NCI-H345 treated with DMSO at 0.1 percent for 48 hours (cell line): ENCODE data around the gene JOSD2.

ENCODE experiments used
- DNase-seq: peaks from one replicate; lab custom pipeline; 2025; ENCODE audit not compliant: unreplicated experiment; lab: John Stamatoyannopoulos, UW

JOSD2 gene, protein sequence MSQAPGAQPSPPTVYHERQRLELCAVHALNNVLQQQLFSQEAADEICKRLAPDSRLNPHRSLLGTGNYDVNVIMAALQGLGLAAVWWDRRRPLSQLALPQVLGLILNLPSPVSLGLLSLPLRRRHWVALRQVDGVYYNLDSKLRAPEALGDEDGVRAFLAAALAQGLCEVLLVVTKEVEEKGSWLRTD

DNA sequence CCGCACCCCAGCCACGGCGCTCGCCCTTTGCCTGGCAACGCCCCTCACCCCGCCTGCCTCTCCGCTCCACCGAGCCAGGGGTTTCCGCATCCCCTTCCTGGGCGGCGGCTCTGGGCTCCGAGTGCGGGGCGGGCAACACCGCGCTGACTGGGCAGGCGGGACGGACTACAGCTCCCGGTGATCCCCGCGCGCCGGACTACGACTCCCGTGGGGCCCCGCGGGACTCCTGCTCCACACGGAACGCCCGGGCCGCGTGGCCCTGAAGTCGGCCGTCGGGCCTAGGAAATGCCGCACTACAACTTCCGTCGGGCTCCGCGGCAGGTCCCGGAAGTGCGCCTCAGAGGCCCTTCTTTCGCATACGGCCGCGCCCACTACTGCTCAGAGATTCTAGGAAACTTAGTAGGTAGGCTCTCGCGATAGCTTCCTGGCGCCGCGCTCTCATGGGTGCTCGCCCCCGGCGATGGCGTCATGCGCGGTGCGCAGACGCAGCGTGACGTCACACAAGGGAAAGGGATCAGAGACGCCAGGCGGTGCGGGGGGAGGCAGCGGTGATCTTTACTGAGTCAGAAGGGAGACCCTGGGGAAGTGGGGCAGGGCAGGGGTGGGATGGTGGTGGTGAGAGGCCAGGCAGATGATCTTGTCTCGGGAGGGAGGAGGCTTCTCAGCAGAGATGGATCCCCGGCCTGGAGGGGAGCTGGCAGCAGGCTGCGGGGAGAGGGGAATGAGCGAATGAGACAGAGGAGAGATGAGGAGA, at the start of gene JOSD2:
Gene JOSD2 (minus strand): TSS at position 123 of the 754 bp plus-strand sequence. CDS start 760 bp downstream, outside the sequence.
- peak; percentile 82 for DNase-seq

DNA sequence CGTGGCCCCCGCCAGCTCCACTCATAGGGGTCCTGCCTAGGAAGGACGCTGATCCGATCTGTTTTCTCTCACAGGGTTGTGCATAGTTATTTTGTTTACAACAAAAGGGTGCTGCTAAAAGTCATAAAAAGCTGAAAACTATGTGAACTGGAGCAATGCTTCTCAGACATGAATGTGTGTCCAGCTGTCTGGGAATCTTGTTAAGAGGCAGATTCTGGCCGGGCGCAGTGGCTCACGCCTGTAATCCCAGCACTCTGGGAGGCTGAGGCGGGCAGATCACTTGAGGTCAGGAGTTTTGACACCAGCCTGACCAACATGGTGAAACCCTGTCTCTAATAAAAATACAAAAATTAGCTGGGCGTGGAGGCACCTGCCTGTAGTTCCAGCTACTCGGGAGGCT, 48.6 kb upstream of the JOSD2 start:
- no peak for DNase-seq

DNA sequence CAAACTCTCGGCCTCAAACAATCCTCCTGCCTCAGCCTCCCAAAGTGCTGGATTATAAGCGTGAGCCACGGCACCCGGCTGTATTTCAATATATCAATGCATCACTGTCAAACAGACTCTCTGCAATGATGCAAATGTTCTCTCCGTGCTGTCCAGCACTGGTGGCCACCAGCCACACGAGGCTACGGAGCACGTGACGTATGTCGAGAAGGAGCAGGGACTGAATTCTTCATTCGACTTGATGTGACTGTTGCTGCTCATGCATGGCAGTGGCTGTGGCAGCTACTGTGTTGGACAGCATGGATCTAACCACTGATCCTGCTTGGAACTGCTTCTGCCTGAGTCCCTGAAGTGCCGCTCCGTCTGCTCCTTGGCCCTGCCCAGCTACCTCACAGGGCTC, 47.5 kb upstream of the JOSD2 start:
- DNase-seq = no peak

- no peak for DNase-seq
These were observed 47.0 kb upstream of the JOSD2 start for GRCh38 chr19:50558039-50558438.

DNA sequence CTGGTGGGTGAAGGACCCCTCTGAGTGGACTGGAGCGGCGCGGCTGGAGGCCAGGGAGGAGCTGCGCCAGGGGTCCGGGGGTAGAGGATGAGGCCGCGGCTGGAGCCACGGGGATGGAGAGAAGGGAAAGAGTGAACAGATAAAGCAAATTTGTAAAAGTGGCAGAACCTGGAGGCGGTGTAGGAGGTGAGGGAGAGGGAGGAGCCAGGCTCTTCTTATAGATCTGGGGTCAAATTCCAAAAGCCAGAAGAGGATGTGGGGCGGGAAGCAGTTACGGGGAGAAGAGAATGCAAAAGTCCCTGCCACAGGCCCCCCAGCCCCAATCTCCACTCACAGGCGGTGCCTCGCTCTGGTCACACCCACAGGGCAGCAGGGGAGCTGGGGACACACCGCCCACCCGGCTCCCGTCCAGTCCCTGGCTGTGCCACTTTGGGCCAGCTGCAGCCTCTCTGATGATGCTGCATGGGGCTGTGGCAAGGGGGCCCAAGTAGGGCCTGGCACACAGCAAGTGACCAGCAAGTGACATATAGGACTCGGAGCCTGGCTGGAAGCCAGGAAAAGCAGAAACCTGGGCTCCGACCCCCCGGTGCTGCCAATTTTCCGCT, 46.1 kb upstream of the JOSD2 start:
- no peak for DNase-seq

- peak; percentile 13 for DNase-seq
These were observed 45.5 kb upstream of the JOSD2 start for GRCh38 chr19:50556282-50557008.

- no peak for DNase-seq
These were observed 44.7 kb upstream of the JOSD2 start for GRCh38 chr19:50555450-50556281.

DNA sequence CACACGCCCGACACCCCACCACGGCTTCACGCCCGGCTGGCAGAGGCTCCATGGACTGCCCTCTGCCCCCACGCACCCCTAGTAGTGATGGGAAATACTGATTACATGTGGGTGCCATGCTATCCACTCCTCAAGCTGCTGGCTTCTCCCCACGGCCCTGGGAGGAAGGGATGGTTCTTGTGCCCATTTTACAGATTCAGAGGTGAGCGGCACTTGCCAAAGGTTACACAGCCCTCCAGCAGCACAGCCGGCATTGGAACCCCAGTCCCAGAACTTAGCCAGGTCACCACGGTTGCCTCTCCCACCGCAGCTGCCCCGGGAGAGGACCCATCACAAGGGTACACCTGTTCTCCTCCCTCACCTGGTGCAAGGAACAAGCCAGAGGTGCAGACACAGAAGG, 44.0 kb upstream of the JOSD2 start:
- no peak for DNase-seq

DNA sequence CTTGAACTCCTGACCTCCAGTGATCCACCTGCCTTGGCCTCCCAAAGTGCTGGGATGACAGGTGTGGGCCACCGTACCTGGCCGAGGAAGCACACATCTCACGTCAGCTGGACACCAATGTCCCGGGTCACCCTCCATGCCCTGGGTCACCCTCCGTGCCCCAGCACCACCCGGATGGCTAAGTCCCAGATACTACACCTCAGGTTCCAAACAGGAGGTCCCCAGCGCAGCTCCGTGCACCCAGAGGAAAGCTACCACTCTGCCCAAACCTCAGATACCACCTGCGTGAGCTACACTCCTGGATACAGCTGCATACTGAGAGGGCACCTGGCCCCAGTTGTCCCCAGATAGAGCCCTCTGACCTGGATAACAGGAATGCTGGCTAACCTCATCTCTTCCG, 43.2 kb upstream of the JOSD2 start:
- DNase-seq = no peak

- DNase-seq = no peak
These were observed 42.2 kb upstream of the JOSD2 start for GRCh38 chr19:50553134-50553703.

DNA sequence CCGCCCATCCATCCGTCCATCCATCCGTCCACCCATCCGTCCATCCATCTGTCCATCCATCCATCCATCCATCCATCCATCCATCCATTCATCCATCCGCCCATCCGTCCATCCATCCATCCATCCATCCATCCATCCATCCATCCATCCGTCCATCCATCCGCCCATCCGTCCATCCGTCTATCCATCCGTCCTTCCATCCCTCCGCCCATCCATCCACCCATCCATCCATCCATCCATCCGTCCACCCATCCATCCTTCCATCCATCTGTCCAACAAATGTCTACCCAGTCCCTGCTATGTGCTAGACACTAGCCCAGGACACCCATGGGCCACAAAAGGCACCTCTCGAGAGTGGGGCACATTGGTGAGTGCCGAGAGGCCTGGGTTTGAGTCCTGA, 41.5 kb upstream of the JOSD2 start:
- DNase-seq = no peak

- no peak for DNase-seq
These were observed 40.8 kb upstream of the JOSD2 start for GRCh38 chr19:50551715-50552187.

DNA sequence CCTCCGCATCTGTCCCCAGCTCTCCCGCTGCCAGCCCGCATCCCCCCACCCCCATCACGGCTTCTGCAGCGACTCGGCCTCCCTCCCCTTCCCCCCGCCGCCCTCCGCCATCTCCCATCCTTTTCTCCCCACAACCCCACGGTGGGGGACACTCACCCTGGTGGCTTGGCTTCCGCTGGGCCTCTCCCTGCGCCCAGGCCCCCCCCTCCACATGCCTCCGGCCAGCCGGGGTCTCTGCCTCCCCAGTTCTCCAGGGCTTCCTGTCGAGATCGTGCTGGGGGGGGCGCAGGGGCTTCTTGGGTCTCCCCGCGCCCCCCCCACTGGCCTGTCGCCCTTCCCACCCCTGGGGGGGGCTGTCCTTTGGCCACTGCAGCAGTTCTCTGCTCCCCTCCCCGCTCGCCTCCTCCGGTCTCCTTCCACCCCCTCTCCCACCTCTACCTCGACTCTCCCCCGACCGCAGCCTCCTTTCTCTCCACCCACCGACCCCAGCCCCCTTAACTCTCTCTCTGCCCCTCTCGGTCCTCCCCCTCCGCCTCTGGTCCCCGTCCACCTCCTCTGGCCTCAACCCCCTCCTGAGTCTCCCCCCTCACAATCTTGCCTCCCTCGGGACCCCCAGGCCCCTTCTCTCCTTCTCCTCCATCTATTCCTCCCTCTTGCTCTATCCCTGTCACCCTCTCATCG, 40.2 kb upstream of the JOSD2 start:
- DNase-seq = no peak

DNA sequence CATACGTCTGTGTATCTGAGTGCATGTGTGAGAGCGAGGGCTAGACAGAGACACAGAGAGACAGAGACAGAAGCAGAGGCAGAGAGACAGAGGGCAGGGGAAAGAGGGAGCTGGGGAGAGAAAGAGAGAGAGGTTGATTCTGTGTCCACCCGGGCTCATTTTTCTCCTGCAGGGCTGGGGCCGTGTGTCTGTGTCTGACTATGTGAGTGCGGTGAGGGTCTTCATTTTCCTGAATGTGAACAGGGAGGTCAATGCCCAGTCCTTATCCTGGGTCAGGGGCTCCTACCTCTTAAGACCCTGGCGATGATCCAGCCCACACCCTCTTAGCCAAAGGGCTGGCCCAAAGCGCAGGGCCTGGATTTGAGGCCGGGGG, 39.6 kb upstream of the JOSD2 start:
- no peak for DNase-seq

DNA sequence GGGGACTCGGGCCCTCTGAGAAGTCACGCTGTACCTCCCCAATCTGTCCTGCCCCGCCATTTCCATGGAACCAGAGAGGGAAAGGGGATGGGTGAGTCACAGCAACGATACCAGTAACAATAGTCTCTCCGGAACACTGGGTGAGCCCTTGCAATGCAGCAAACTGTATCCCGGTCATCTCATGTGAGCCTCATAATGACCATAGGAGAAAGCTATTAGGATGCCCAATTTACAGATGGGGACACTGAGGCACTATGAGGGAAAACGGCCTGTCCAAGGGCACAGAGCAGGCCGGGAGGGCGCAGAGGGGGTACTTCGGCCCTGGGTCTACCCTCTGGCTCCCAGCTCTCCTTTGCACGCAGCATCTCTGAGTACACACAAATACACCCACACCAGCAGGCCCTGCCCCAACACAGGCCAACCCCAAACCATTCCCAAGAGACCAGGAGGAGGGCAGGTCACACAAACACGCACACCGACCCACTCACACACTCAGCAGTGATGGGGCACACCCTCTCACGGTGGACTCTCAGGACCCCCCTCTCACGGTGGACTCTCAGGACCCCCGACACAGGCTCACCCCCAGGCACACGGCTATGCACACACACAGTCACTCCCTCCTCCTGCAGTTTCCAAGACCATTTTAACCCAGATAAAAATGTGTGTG, 39.1 kb upstream of the JOSD2 start:
- no peak for DNase-seq

GRCh38 chr19:50549059-50549926, 38.3 kb upstream of the JOSD2 start:
- DNase-seq = no peak

GRCh38 chr19:50548191-50549058, 37.4 kb upstream of the JOSD2 start:
- no peak for DNase-seq
